Glomerular visceral epithelial cell (primary cell): ENCODE results near the gene FA2H.
"Not testable (repeated sequence)": the region's sequence is repeated elsewhere in the genome, so short reads cannot be mapped to it uniquely, and the experiment has no call there.

Source experiments
- DNase-seq: peaks from one replicate; pipeline ENCODE4 v3.0.0-alpha.2; 2016; ENCODE audit errors: extremely low spot score

Gene FA2H

GRCh38 chr16:74770831-74771526, 3.6 kb downstream of the FA2H start:
- no peak for DNase-seq

- no peak for DNase-seq
These were observed 4.9 kb downstream of the FA2H start for GRCh38 chr16:74769586-74770190.

- no peak for DNase-seq
These were observed 6.4 kb downstream of the FA2H start for GRCh38 chr16:74768239-74768638.

- no peak for DNase-seq
These were observed 6.9 kb downstream of the FA2H start for GRCh38 chr16:74767749-74768148.

GRCh38 chr16:74766729-74767128, 7.9 kb downstream of the FA2H start:
- no peak for DNase-seq

- not testable (repeated sequence) for DNase-seq
These were observed 10.4 kb downstream of the FA2H start for GRCh38 chr16:74764184-74764583.

- no peak for DNase-seq
These were observed 13.0 kb downstream of the FA2H start for GRCh38 chr16:74761665-74762064.

GRCh38 chr16:74760007-74760767, 14.4 kb downstream of the FA2H start:
- DNase-seq, result peak; percentile 58

- DNase-seq, result no peak
These were observed 15.1 kb downstream of the FA2H start for GRCh38 chr16:74759564-74759963.

GRCh38 chr16:74758801-74759200, 15.8 kb downstream of the FA2H start:
- DNase-seq, result no peak

GRCh38 chr16:74757349-74757748, 17.3 kb downstream of the FA2H start:
- DNase-seq, result no peak

GRCh38 chr16:74756203-74756602, 18.4 kb downstream of the FA2H start:
- DNase-seq, result no peak

GRCh38 chr16:74753180-74753579, 21.4 kb downstream of the FA2H start:
- no peak for DNase-seq

GRCh38 chr16:74752756-74753155, 21.9 kb downstream of the FA2H start:
- no peak for DNase-seq

GRCh38 chr16:74752258-74752657, 22.4 kb downstream of the FA2H start:
- no peak for DNase-seq

GRCh38 chr16:74751658-74752057, 23.0 kb downstream of the FA2H start:
- DNase-seq, result no peak

- DNase-seq, result no peak
These were observed 25.1 kb downstream of the FA2H start for GRCh38 chr16:74749291-74750055.

- DNase-seq, result no peak
These were observed 26.0 kb downstream of the FA2H start for GRCh38 chr16:74748616-74749026.

- no peak for DNase-seq
These were observed 26.7 kb downstream of the FA2H start for GRCh38 chr16:74747716-74748615.

- DNase-seq, result no peak
These were observed 28.7 kb downstream of the FA2H start for GRCh38 chr16:74745926-74746325.

GRCh38 chr16:74745109-74745615, 29.5 kb downstream of the FA2H start:
- no peak for DNase-seq
